Peyer's patch (tissue), 4 donors: ENCODE results near the gene TMC5. TPM values are rescaled to one million over a fixed set of nuclear protein-coding genes. Genes with fewer than 3 reads are reported as not detected.

Experiments used
- DNase-seq, 3 donors: peaks; one replicate each; pipeline ENCODE4 v3.0.0-alpha.2; 2017 to 2019
- H3K27ac ChIP-seq, 4 donors: fragments of 200-600 bp; sonication (generic); one replicate each; pipeline ENCODE4 v1.5.1; 2016 to 2019
- H3K27me3 ChIP-seq, 2 donors: fragments of 200-600 bp; sonication (generic); one replicate each; pipeline ENCODE4 v1.5.1; 2019
- H3K36me3 ChIP-seq, 3 donors: fragments of 200-600 bp; sonication (generic); one replicate each; pipeline ENCODE4 v1.5.1; 2016 to 2019
- H3K4me1 ChIP-seq, 4 donors: fragments of 200-600 bp; sonication (generic); one replicate each; pipeline ENCODE4 v1.5.1; 2016 to 2019
- H3K4me3 ChIP-seq, 4 donors: fragments of 200-600 bp; sonication (generic); 1 replicate in 3 of 4; 2 replicates in 1 of 4; pipeline ENCODE4 v1.5.1; 2016 to 2019; ENCODE audit warnings: mild to moderate bottlenecking in 1 of 4
- H3K9me3 ChIP-seq, 4 donors: fragments of 200-600 bp; sonication (generic); one replicate each; pipeline ENCODE4 v1.5.1; 2016 to 2019; ENCODE audit warnings: mild to moderate bottlenecking in 1 of 4
- POLR2A ChIP-seq, 2 donors: fragments of 450-650 bp; IDR thresholded peaks; one replicate each; pipeline ENCODE4 v1.5.1; 2017; ENCODE audit warnings: antibody characterized with exemption in 2 of 2, mild to moderate bottlenecking in 2 of 2, moderate library complexity in 2 of 2
- total RNA-seq, 4 donors: library from RNA; depleted of rRNA; stranded (reverse); fragments of >200 nt; gene quantifications; one replicate each; pipeline ENCODE4 v1.1.0, GENCODE V29; 2016
- TF ChIP-seq, protein P1 (sequence below), 6 experiments: fragments of 450-650 bp in 4 of 6; fragments of 200-600 bp in 2 of 6; sonication (generic) in 1 of 6; IDR thresholded peaks; one replicate each; pipeline ENCODE4 v1.5.1; 2017 to 2019; ENCODE audit warnings: antibody characterized with exemption in 6 of 6, mild to moderate bottlenecking in 3 of 6, moderate library complexity in 1 of 6

The TMC5 gene
- total RNA-seq, 4 donors from 2014 or later = 26.4 to 218 (median 175) TPM

DNA sequence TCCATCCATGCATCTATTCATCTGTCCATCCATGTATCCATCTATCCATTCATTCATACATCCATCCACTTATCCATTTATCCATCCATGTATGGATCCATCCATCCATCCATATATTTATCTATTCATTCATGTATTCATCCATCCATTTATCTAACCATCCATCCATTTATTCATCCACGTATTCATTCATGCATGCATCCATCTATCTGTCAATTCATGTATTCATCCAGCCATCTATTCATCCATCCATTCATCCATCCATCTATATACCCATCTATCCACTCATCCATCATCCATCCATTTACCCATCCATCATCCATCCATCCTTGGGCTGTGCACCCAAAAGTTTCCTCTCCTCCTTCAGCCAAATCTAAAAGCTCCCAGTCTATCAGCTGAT, 60.8 kb downstream of the TMC5 start:
- no peak for DNase-seq
- Histone ChIP-seq H3K4me1 (no peaks in the 10 kb centered on the region), H3K27ac (no peak overlapping the region), H3K27me3 (no peaks in the 10 kb centered on the region), H3K4me3 (no peak overlapping the region), H3K9me3 (no peaks in the 10 kb centered on the region), H3K36me3 (peaks cover 0 to 72% (median 0%) of the 10 kb centered on the region in 3 donors)
- no peak for TF ChIP-seq POLR2A (IDR thresholded peaks at IDR 0.05)
- TF ChIP-seq, protein P1, sequence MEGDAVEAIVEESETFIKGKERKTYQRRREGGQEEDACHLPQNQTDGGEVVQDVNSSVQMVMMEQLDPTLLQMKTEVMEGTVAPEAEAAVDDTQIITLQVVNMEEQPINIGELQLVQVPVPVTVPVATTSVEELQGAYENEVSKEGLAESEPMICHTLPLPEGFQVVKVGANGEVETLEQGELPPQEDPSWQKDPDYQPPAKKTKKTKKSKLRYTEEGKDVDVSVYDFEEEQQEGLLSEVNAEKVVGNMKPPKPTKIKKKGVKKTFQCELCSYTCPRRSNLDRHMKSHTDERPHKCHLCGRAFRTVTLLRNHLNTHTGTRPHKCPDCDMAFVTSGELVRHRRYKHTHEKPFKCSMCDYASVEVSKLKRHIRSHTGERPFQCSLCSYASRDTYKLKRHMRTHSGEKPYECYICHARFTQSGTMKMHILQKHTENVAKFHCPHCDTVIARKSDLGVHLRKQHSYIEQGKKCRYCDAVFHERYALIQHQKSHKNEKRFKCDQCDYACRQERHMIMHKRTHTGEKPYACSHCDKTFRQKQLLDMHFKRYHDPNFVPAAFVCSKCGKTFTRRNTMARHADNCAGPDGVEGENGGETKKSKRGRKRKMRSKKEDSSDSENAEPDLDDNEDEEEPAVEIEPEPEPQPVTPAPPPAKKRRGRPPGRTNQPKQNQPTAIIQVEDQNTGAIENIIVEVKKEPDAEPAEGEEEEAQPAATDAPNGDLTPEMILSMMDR (IDR thresholded peaks at IDR 0.05) = no peak

DNA sequence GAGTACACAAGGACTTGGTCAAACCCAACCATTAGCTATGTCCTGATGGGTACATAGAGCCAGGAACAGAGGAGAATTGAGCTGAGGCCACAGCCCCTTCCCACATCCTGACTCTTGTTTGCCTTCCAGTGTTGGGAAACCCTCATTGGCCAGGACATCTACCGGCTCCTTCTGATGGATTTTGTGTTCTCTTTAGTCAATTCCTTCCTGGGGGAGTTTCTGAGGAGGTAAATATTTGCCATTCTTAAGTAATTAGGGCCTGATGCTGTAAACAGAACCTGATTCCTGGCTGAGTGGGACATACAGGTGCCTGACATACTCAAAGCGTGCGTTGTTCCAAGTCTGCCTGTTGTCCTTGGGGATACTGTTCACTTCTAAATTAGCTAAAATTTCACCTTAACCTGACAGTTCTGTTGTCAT, 61.6 kb downstream of the TMC5 start:
- H3K36me3 ChIP-seq = peaks cover 0 to 70% (median 0%) of the 10 kb centered on the region in 3 donors

DNA sequence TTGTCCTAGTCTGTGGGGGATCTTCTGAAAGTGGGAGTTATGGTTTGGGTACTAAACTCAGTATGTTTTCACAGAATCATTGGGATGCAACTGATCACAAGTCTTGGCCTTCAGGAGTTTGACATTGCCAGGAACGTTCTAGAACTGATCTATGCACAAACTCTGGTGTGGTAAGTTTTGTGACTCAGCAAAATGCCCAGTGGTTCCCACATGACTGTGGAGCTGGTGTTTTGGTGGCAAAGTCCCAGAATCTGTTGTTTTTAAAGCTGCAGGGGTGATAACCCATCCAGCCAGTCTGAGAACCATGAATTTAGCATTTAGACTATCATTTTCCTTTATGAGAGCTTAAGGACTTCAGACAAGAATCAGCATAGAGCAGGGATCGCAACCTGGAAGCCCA, 63.6 kb downstream of the TMC5 start:
- peaks cover 0 to 70% (median 0%) of the 10 kb centered on the region in 3 donors for H3K36me3 ChIP-seq
- no peak overlapping the region for H3K27ac ChIP-seq
- H3K9me3 ChIP-seq = no peaks in the 10 kb centered on the region
- H3K27me3 ChIP-seq = no peaks in the 10 kb centered on the region
- no peak overlapping the region for H3K4me3 ChIP-seq
- TF ChIP-seq, protein P1 (IDR thresholded peaks at IDR 0.05) = no peak
- TF ChIP-seq POLR2A (IDR thresholded peaks at IDR 0.05) = no peak
- H3K4me1 ChIP-seq = no peaks in the 10 kb centered on the region
- no peak for DNase-seq

More for the DNA sequence above, 61.6 kb downstream of the TMC5 start:
- no peak for TF ChIP-seq POLR2A (IDR thresholded peaks at IDR 0.05)
- TF ChIP-seq, protein P1 (IDR thresholded peaks at IDR 0.05) = no peak
- Histone ChIP-seq H3K9me3 (no peaks in the 10 kb centered on the region), H3K27ac (no peak overlapping the region), H3K4me3 (no peak overlapping the region), H3K27me3 (no peaks in the 10 kb centered on the region), H3K4me1 (no peaks in the 10 kb centered on the region)
- no peak for DNase-seq

DNA sequence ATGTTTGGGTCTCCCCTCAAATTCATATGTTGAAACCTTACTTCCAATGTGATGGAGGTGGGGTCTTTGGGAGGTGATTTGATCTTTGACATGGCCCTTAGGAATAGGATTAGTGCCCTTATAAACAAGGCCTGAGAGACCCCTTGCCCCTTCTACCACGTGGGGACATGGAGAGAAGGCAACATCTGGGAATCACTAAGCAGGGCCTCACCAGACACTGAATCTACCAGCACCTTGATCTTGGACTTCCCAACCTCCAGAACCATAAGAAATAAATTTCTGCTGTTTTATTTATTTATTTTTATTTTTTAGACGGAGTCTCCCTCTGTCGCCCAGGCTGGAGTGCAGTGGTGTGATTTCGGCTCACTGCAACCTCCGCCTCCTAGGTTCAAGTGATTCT, 64.1 kb downstream of the TMC5 start:
- no peaks in the 10 kb centered on the region for H3K9me3 ChIP-seq
- peaks cover 0 to 68% (median 0%) of the 10 kb centered on the region in 3 donors for H3K36me3 ChIP-seq
- no peak overlapping the region for H3K4me3 ChIP-seq
- no peak for TF ChIP-seq POLR2A (IDR thresholded peaks at IDR 0.05)
- TF ChIP-seq, protein P1 (IDR thresholded peaks at IDR 0.05) = no peak
- DNase-seq = no peak
- no peaks in the 10 kb centered on the region for H3K4me1 ChIP-seq
- no peak overlapping the region for H3K27ac ChIP-seq
- H3K27me3 ChIP-seq = no peaks in the 10 kb centered on the region

DNA sequence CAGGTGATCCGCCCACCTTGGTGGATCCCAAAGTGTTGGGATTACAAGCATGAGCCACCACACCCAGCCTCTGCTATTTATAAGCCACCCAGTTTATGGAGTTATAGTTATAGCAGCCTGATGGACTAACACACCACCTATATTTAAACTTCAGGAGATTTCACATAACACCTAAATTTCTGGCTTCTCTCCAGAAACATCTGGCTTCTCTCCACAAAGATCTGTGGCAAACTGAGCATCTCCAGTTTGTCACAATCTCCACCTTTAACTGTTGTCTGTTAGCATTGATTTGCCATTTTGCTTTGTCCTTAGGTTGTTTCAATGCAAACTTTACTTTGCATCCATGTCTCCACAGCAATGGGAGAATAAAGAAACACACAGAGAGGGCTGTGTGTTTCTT, 64.6 kb downstream of the TMC5 start:
- Histone ChIP-seq H3K27me3 (no peaks in the 10 kb centered on the region), H3K9me3 (no peaks in the 10 kb centered on the region), H3K36me3 (peaks cover 0 to 67% (median 0%) of the 10 kb centered on the region in 3 donors), H3K27ac (no peak overlapping the region), H3K4me3 (no peak overlapping the region), H3K4me1 (peaks cover 0 to 5% (median 0%) of the 10 kb centered on the region in 4 donors)
- DNase-seq = no peak
- TF ChIP-seq POLR2A (IDR thresholded peaks at IDR 0.05) = no peak
- TF ChIP-seq, protein P1 (IDR thresholded peaks at IDR 0.05) = no peak

DNA sequence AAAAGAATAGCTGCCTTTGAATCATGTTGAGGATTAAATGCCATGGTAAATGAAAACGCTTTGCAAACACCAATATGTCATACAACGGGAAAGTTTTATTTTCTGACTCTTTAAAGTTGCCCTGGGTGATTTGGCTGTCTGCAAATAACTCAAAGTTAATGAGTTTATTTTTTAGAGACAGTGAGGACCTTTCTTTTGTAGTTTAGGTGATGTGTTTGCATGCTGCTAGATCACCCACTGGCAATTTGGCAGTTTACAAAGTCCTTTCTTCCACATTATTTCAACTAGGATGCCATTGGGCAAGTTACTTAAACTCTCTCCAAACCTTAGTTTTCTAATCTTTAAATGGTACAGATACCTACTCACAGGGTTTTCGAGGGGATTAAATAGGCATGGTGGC, 66.4 kb downstream of the TMC5 start:
- TF ChIP-seq, protein P1 (IDR thresholded peaks at IDR 0.05) = no peak
- no peak for TF ChIP-seq POLR2A (IDR thresholded peaks at IDR 0.05)
- Histone ChIP-seq H3K9me3 (no peaks in the 10 kb centered on the region), H3K4me3 (no peak overlapping the region), H3K27me3 (no peaks in the 10 kb centered on the region), H3K36me3 (peaks cover 0 to 58% (median 0%) of the 10 kb centered on the region in 3 donors), H3K27ac (no peak overlapping the region), H3K4me1 (peaks cover 0 to 18% (median 0%) of the 10 kb centered on the region in 4 donors)
- DNase-seq = no peak
